Astrocyte (in vitro differentiated cells and primary cell): ENCODE results near the gene CYP2A13.

ENCODE experiments used
- CTCF ChIP-seq: IDR thresholded peaks from 2 replicates; pipeline ENCODE4 v1.5.1; 2011; ENCODE audit warnings: low read depth, mild to moderate bottlenecking, inconsistent platforms, low read length, moderate library complexity; ENCODE audit not compliant: insufficient read depth
- EZH2 ChIP-seq: IDR thresholded peaks from 2 replicates; pipeline ENCODE4 v1.6.1; 2012; ENCODE audit warnings: mild to moderate bottlenecking, low read length, inconsistent platforms; ENCODE audit not compliant: insufficient read depth

GRCh38 chr19:41050426-41050825 lies 37.8 kb upstream of the CYP2A13 start:
- TF ChIP-seq CTCF (no peak), EZH2 (no peak)
